ENCODE data around the gene CLDN34.

- TF ChIP-seq CTCF (optimal IDR thresholded peaks at IDR 0.05 in 1 of 3, IDR thresholded peaks at IDR 0.05 in 1 of 3, conservative IDR thresholded peaks at IDR 0.05 in 1 of 3; ENCODE audit: extremely low read depth in 1 of 3, insufficient read depth in 2 of 3, low read length in 3 of 3) = no peak
- TF ChIP-seq EZH2 (IDR thresholded peaks at IDR 0.05; ENCODE audit: low read length) = no peak
Measured at GRCh38 chrX:9983441-9983840, 16.3 kb downstream of the CLDN34 start.

Data from keratinocyte (primary cell).